Omental fat pad (tissue), 4 donors: ENCODE results near the gene ST6GALNAC2. TPM values are rescaled to one million over a fixed set of nuclear protein-coding genes. Genes with fewer than 3 reads are reported as not detected.
"Not testable (repeated sequence)": the region's sequence is repeated elsewhere in the genome, so short reads cannot be mapped to it uniquely, and the experiment has no call there.

Source experiments
- ATAC-seq: fragments of 150-250 bp; one replicate; pipeline ENCODE4 v1.9.1; 2016; ENCODE audit warnings: mild to moderate bottlenecking, moderate library complexity; ENCODE audit not compliant: low FRiP score
- DNase-seq: peaks from one replicate; pipeline ENCODE4 v3.0.0-alpha.2; 2019; ENCODE audit warnings: low spot score
- CTCF ChIP-seq, 3 donors: fragments of 450-650 bp; IDR thresholded peaks; one replicate each; pipeline ENCODE4 v1.5.1; 2016 to 2017; ENCODE audit warnings: antibody characterized with exemption in 3 of 3, mild to moderate bottlenecking in 3 of 3, moderate library complexity in 2 of 3
- total RNA-seq, 4 donors: library from RNA; depleted of rRNA; stranded (reverse); fragments of >200 nt; gene quantifications; one replicate each; pipeline ENCODE4 v1.1.0, GENCODE V29; 2016

ST6GALNAC2 gene
- total RNA-seq, 4 donors from 2014 or later, result 4.2 to 12.1 (median 9.7) TPM

- peak; percentile 37 for DNase-seq
- peak; percentile 62 for ATAC-seq
- no peak for TF ChIP-seq CTCF (IDR thresholded peaks at IDR 0.05)
Observed at GRCh38 chr17:76529224-76530094, 56.2 kb downstream of the ST6GALNAC2 start.

- ATAC-seq, result peak; percentile 1
- TF ChIP-seq CTCF (IDR thresholded peaks at IDR 0.05), result no peak
- no peak for DNase-seq
Observed at GRCh38 chr17:76528528-76529223, 57.0 kb downstream of the ST6GALNAC2 start.

- DNase-seq (no peak), ATAC-seq (no peak)
- TF ChIP-seq CTCF (IDR thresholded peaks at IDR 0.05), result no peak
Observed at GRCh38 chr17:76528156-76528527, 57.5 kb downstream of the ST6GALNAC2 start.

- DNase-seq, result peak; percentile 62
- TF ChIP-seq CTCF (IDR thresholded peaks at IDR 0.05), result peak in 1 of 3 donors; percentile 26
- ATAC-seq, result peak; percentile 90
Observed at GRCh38 chr17:76527430-76528111, 58.1 kb downstream of the ST6GALNAC2 start.

- ATAC-seq, DNase-seq: not testable (repeated sequence)
Observed at GRCh38 chr17:76527016-76527415, 58.6 kb downstream of the ST6GALNAC2 start.

- not testable (repeated sequence) for ATAC-seq
Observed at GRCh38 chr17:76525513-76525833, 60.2 kb downstream of the ST6GALNAC2 start.

GRCh38 chr17:76524598-76525512 is 60.8 kb downstream of the ST6GALNAC2 start:
- no peak for DNase-seq
- no peak for ATAC-seq
- no peak for TF ChIP-seq CTCF (IDR thresholded peaks at IDR 0.05)

More at GRCh38 chr17:76525513-76525833, 60.2 kb downstream of the ST6GALNAC2 start:
- not testable (repeated sequence) for DNase-seq
